T-helper 17 cell (primary cell): ENCODE results near the gene LTO1. TPM values are rescaled to one million over a fixed set of nuclear protein-coding genes. Genes with fewer than 3 reads are reported as not detected.
A peak's percentile ranks its signal among the peaks of the same experiment; 100 is the strongest.

ENCODE experiments used
- ATAC-seq: fragments of 150-1000 bp; cut with Tn5 transposase; 2 replicates; pipeline ENCODE4 v1.10.0; 2021; ENCODE audit warnings: mild to moderate bottlenecking, moderate library complexity
- DNase-seq, 3 donors: peaks; one replicate each; pipeline versions ENCODE4 v3.0.0 to v3.0.0-alpha.2; 2020 to 2021
- H3K9me3 ChIP-seq: one replicate; pipeline ENCODE4 v1.7.0; 2013; ENCODE audit warnings: low read length, mild to moderate bottlenecking; ENCODE audit not compliant: control insufficient read depth, poor library complexity, severe bottlenecking
- H3K27ac Mint-ChIP-seq: one replicate; pipeline ENCODE4 v1.8.0; 2022; ENCODE audit warnings: mild to moderate bottlenecking, moderate library complexity, mixed read lengths
- H3K27me3 Mint-ChIP-seq: one replicate; pipeline ENCODE4 v1.8.0; 2022; ENCODE audit warnings: mixed read lengths
- H3K36me3 Mint-ChIP-seq: one replicate; pipeline ENCODE4 v1.8.0; 2022; ENCODE audit warnings: low read depth, mixed read lengths
- H3K4me1 Mint-ChIP-seq: one replicate; pipeline ENCODE4 v1.8.0; 2022; ENCODE audit warnings: mild to moderate bottlenecking, mixed read lengths
- H3K4me3 Mint-ChIP-seq: one replicate; pipeline ENCODE4 v1.8.0; 2022; ENCODE audit warnings: mild to moderate bottlenecking, moderate library complexity, mixed read lengths
- total RNA-seq, 4 donors: library from RNA in 2 of 4; stranded (reverse) in 2 of 4; gene quantifications; one replicate each; pipeline ENCODE4 v1.2.3 and lab custom pipeline; 2022 to 2026

Gene LTO1
- total RNA-seq (10 to 100 TPM; 33.4 to 43.2 TPM), total RNA-seq (lab: John Stamatoyannopoulos, UW) (21.6 to 41.4 reads per million in 2 donors)

- Mint-ChIP-seq H3K27ac (peak within 1 kb of the TSS; percentile 91), H3K4me1 (peaks cover 28% of the 10 kb centered on the region)
Measured at GRCh38 chr11:69674886-69675714, at the start of gene LTO1. Gene LTO1, minus strand, starts transcription at chr11:69675353. Its CDS starts 114 bp downstream, at chr11:69675239.

DNA sequence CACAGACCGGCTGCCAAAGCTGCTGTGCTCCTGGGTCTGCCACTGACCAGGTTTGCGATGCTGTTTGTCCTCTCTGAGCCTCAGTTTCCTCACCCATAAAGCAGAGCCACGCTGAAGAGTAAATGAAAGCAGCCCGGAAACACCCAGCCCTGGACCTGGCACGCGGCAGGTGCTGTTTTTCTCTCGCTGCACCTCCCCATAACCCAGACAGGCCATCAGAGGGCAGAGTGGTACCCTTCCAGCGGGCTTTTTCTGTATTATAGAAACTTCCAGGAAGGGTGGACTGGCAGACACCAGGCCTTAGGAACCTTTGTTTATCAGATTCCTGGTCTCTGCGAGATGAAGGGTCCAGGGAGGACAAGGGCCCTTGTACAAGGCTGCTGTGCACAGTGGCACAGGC is 46.6 kb upstream of the LTO1 start:
- no peak for ATAC-seq
- Mint-ChIP-seq H3K36me3 (peaks cover 4% of the 10 kb centered on the region), H3K27ac (no peak overlapping the region), H3K27me3 (peaks cover 80% of the 10 kb centered on the region), H3K4me3 (no peak overlapping the region), H3K4me1 (peaks cover 4% of the 10 kb centered on the region)
- DNase-seq: no peak
- no peaks in the 10 kb centered on the region for H3K9me3 ChIP-seq

More at GRCh38 chr11:69674886-69675714, at the start of gene LTO1:
- ATAC-seq: peak; percentile 92
- no peaks in the 10 kb centered on the region for H3K27me3 Mint-ChIP-seq
- H3K4me3 Mint-ChIP-seq: peak within 1 kb of the TSS; percentile 94
- no peaks in the 10 kb centered on the region for H3K9me3 ChIP-seq
- peak; percentile 89 to 91 (median 91) for DNase-seq
- H3K36me3 Mint-ChIP-seq: no peaks in the 10 kb centered on the region

DNA sequence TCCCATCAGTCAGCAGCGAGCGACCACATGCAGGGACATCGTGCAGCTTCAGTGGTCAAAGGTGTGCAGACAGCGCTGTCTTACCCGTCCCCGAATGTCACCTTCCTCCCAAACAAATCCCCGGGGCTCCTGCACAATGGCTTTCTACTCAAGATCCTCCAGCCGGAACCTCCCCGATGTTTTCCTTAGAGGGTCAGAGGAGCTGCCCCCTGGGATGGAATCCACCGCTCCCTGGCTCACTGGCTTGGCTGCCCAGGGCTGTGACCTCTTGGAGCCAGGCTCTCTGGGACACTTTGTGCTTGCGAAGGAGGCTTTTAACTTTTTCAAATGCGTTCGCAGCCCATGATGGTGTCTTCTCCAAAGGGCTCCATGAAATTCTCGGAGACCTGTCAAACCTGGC is 46.0 kb upstream of the LTO1 start:
- no peak for ATAC-seq
- no peak for DNase-seq
- no peaks in the 10 kb centered on the region for H3K9me3 ChIP-seq
- H3K27ac Mint-ChIP-seq: no peak overlapping the region
- no peak overlapping the region for H3K4me3 Mint-ChIP-seq
- peaks cover 4% of the 10 kb centered on the region for H3K4me1 Mint-ChIP-seq
- H3K27me3 Mint-ChIP-seq: peaks cover 74% of the 10 kb centered on the region
- H3K36me3 Mint-ChIP-seq: peaks cover 4% of the 10 kb centered on the region

DNA sequence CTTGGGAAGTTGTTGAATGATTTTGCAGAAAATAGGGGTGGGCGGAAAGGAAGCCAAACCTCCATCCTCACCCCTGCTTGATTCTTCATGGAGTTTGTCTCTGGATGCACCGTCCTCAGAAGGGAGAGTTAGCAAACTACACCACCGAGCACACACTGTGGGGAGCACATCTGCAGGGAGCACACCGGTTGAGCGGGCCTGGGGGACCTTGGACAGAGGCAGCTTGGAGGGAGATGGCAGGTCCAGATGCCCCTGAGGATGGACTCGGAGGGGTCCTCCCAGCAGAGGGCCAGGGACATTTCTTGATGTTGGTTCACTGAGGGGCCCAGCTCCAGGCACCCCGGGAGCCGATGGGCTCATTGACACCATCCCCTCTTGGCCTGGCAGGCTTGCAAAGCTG is 43.8 kb upstream of the LTO1 start:
- Mint-ChIP-seq H3K27me3 (peaks cover 59% of the 10 kb centered on the region), H3K27ac (no peak overlapping the region), H3K4me1 (peaks cover 2% of the 10 kb centered on the region), H3K36me3 (peaks cover 4% of the 10 kb centered on the region), H3K4me3 (no peak overlapping the region)
- no peak for DNase-seq
- ATAC-seq: no peak
- no peaks in the 10 kb centered on the region for H3K9me3 ChIP-seq

DNA sequence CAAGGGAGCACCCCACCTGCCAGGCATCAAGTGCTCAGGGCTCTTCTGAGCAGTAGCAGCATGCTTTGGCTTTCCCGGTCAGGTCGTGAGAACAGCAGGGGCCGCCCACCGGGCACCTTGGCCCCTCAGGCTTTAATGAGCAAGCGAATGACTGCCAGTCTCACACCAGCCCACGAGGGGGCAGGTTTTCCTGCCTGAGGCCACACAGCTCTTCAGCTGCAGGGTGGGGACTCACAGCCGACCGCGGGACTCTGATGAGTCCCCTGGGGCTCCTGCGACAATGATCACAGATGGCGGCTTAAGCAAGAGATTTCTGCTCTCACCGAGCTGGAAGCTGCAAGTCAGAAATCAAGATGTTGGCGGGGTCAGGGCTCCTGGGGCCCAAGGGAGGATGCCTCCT is 43.0 kb upstream of the LTO1 start:
- Mint-ChIP-seq H3K27me3 (peaks cover 54% of the 10 kb centered on the region), H3K27ac (no peak overlapping the region), H3K4me1 (peaks cover 2% of the 10 kb centered on the region), H3K4me3 (no peak overlapping the region), H3K36me3 (peaks cover 4% of the 10 kb centered on the region)
- DNase-seq: no peak
- H3K9me3 ChIP-seq: no peaks in the 10 kb centered on the region
- no peak for ATAC-seq

- peaks cover 5% of the 10 kb centered on the region for H3K4me1 Mint-ChIP-seq
- DNase-seq (no peak), ATAC-seq (no peak)
- H3K27ac Mint-ChIP-seq: no peak overlapping the region
- H3K27me3 Mint-ChIP-seq: peaks cover 44% of the 10 kb centered on the region
- H3K9me3 ChIP-seq: no peaks in the 10 kb centered on the region
- no peak overlapping the region for H3K4me3 Mint-ChIP-seq
- H3K36me3 Mint-ChIP-seq: no peaks in the 10 kb centered on the region
Measured at GRCh38 chr11:69716891-69717747, 42.0 kb upstream of the LTO1 start.

- no peak for DNase-seq
- H3K36me3 Mint-ChIP-seq: no peaks in the 10 kb centered on the region
- H3K9me3 ChIP-seq: no peaks in the 10 kb centered on the region
- H3K4me3 Mint-ChIP-seq: no peak overlapping the region
- H3K27ac Mint-ChIP-seq: no peak overlapping the region
- no peak for ATAC-seq
- H3K27me3 Mint-ChIP-seq: peaks cover 35% of the 10 kb centered on the region
- peaks cover 11% of the 10 kb centered on the region for H3K4me1 Mint-ChIP-seq
Measured at GRCh38 chr11:69716099-69716498, 40.9 kb upstream of the LTO1 start.

DNA sequence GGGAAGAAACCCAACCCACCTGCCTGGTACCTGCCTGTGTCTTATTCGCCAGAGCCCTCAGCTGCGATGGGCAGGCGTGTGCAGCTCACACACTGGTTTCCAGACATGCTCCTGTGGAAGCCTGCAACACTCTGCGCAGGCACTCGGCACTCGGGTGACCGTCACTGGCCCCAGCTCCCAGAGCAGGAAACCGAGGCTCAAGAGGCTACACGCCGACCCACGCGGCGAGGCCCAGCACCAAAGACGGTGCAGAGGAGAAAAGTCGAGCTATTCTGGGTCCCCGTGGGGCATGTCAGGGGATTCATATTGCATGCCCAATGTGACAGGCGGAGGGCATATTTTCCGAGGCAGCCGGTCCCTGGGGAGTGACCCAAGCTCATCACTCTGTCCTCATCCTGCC is 40.3 kb upstream of the LTO1 start:
- H3K36me3 Mint-ChIP-seq: peaks cover 2% of the 10 kb centered on the region
- DNase-seq (no peak), ATAC-seq (no peak)
- no peaks in the 10 kb centered on the region for H3K9me3 ChIP-seq
- H3K4me3 Mint-ChIP-seq: no peak overlapping the region
- H3K27me3 Mint-ChIP-seq: peaks cover 28% of the 10 kb centered on the region
- no peak overlapping the region for H3K27ac Mint-ChIP-seq
- peaks cover 11% of the 10 kb centered on the region for H3K4me1 Mint-ChIP-seq

DNA sequence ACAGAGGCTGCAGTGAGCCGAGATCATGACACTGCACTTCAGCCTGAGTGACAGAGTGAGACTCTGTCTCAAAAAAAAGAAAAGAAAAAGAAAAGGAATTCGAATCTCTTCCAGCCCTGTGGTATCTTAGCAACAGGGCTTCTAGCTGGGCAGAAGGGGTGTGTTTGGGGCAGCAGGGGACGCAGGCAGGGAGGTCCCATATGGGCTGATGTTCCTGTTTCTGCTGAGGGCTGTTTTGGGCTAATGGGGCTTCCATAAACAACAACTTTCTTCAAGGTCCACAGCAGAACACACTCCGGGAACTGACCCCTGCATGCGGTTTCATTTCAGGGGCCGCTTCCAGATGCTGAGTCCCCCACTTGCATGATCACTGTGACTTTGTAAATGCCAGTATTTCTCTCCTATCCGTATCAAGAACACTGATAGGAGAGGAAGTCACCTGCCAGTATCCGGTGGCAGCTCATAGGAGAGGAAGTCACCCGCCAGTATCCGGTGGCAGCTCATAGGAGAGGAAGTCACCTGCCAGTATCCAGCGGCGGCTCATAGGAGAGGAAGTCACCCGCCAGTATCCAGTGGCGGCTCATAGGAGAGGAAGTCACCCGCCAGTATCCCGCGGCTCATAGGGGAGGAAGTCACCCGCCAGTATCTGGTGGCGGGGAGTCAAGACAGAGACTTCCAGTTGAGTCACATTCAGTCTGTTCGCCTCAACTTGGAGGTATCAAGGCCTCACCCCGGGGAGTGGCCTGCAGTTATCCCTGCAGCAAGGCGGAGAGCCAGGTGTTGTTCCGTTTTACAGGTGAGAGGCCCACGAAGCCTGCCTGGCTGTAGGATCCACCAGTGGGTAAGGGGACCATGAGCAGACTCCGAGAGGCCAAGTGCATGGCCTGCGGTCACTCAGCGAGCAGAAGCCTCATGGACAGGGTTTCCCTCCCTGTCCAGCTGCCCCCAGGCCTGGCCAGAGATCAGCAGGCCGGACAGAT is 37.0 kb upstream of the LTO1 start:
- DNase-seq: no peak
- no peaks in the 10 kb centered on the region for H3K9me3 ChIP-seq
- Mint-ChIP-seq H3K27ac (no peak overlapping the region), H3K27me3 (peaks cover 6% of the 10 kb centered on the region), H3K4me1 (peaks cover 11% of the 10 kb centered on the region), H3K4me3 (peak overlapping the region; percentile 74), H3K36me3 (peaks cover 2% of the 10 kb centered on the region)
- no peak for ATAC-seq

DNA sequence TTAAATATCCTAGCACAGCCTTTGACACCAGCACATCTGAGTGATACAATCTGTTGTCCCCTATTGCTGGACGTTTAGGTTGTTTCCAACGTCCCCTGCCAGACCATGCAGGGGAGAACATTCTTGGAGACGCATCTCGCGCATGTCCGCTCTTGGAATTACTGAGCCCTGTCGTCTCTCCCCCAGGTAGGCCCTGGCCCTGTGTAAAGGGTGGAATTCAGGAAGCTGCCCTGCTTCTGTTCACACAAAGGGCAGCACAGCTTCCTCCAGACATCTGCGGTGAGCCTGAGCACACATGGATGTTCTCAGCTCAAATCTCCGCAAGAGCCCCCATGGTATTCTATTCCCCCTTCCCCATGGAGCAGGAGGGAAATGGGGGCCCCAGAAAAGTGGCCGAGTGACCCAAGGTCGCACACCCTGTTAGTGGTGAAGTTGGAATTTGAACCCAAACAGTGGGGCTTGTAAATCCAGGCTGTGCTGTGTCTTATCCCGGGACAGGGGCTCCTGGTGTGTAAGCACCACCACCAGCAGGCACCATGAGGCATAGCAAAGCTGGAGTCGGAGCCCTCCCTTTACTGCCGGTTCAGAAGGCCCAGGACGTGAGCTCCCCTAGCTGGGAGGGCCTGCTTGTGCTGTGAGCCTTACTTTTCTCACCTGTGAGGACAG is 33.7 kb upstream of the LTO1 start:
- no peaks in the 10 kb centered on the region for H3K9me3 ChIP-seq
- ATAC-seq (no peak), DNase-seq (no peak)
- peaks cover 26% of the 10 kb centered on the region for H3K27me3 Mint-ChIP-seq
- peaks cover 2% of the 10 kb centered on the region for H3K36me3 Mint-ChIP-seq
- H3K4me1 Mint-ChIP-seq: peaks cover 14% of the 10 kb centered on the region
- H3K4me3 Mint-ChIP-seq: no peak overlapping the region
- H3K27ac Mint-ChIP-seq: no peak overlapping the region

DNA sequence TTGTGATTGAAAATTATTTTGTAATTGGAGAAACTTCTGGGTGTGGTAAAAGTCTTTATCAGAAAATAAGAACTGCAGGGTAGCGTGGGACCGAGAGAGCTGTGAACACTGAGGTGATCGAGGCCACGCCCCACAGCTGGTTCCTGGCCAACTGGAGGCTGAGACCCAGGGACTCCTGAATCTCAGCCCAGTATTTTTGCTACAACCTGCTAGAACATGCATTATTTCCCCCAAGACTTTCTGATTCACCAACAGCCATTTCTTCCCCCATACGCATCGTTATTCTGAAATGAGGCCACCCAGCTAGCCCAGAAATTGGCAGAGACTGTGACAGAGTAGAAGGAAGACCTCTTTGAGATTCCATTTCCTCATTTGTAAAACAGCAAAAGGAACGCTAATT is 32.0 kb upstream of the LTO1 start:
- H3K9me3 ChIP-seq: no peaks in the 10 kb centered on the region
- H3K27me3 Mint-ChIP-seq: peaks cover 34% of the 10 kb centered on the region
- DNase-seq (no peak), ATAC-seq (no peak)
- peaks cover 2% of the 10 kb centered on the region for H3K36me3 Mint-ChIP-seq
- no peak overlapping the region for H3K27ac Mint-ChIP-seq
- no peak overlapping the region for H3K4me3 Mint-ChIP-seq
- H3K4me1 Mint-ChIP-seq: peaks cover 10% of the 10 kb centered on the region
